Renal cortical epithelial cell (primary cell): ENCODE results near the gene MMP27. TPM values are rescaled to one million over a fixed set of nuclear protein-coding genes. Genes with fewer than 3 reads are reported as not detected.

Experiments
- DNase-seq: peaks from one replicate; pipeline ENCODE4 v3.0.0-alpha.2; 2011; ENCODE audit warnings: low read depth
- total RNA-seq: library from RNA; depleted of rRNA; stranded (reverse); fragments of >200 nt; gene quantifications from 2 replicates; pipeline ENCODE4 v1.2.3, GENCODE V29; 2014

Gene MMP27
- total RNA-seq, 1 donor from 2014 or later = not detected

GRCh38 chr11:102703826-102704493 is 1.6 kb downstream of the MMP27 start:
- no peak for DNase-seq

DNA sequence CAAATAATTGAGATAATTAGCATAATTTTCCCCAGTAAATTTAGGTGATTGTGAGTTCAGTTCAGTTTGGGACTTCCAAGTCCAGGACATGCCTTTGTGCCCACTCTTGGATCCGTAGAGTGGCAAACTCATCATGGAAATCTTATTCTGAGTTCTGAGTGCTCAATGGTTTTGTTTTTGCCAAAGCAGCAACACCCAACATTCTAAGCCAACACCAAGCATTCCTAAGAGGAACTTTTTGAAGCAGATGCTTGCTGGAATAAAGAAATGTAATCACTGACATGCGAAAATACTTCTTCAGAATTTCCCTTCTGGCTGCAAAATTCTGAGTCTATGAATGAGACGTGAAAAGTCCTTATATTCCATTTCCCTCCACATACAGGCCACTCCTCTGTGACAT is 10.4 kb downstream of the MMP27 start:
- no peak for DNase-seq

DNA sequence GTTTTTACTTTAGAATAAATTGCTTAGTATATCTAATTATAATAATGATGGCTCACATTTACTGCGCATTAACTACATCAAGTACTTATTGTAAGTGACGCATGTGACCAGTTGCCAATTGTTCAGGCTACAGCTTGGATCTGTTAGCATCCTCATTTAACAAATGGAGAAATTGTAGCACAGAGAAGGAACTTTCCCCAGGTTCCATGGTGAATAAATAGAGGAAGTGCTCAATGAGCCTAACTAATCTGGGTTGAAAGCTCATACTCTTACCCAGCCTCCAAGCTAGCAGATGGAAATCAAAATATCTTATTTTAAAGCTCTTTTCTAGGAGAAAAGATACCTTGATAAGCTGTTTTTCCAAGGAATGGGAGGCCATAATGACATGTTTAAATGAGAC is 19.8 kb downstream of the MMP27 start:
- no peak for DNase-seq

DNA sequence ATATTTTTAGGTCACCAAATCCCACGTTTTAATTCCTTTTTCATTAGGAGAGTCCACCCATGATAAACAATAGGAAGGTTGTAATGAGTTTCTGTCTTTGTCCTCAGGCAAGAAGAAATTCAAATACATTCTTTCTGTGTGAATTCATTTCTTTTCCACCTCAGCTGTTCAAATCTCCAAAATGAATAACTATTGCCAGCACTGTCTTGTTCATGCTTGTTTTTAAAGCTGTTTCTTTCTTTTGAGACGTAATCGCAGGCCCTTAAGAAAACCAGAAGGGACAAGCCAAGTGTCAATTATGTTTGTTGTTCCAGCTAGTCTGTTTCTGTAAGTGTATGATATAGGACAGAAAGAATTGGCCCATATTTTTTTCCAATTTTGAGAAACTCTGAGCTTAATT is 20.2 kb downstream of the MMP27 start:
- DNase-seq = no peak

GRCh38 chr11:102683277-102683676 is 22.3 kb downstream of the MMP27 start:
- DNase-seq = no peak

- DNase-seq = no peak
These were observed 24.6 kb downstream of the MMP27 start for GRCh38 chr11:102680945-102681344.

- DNase-seq = no peak
These were observed 27.5 kb downstream of the MMP27 start for GRCh38 chr11:102678022-102678421.

DNA sequence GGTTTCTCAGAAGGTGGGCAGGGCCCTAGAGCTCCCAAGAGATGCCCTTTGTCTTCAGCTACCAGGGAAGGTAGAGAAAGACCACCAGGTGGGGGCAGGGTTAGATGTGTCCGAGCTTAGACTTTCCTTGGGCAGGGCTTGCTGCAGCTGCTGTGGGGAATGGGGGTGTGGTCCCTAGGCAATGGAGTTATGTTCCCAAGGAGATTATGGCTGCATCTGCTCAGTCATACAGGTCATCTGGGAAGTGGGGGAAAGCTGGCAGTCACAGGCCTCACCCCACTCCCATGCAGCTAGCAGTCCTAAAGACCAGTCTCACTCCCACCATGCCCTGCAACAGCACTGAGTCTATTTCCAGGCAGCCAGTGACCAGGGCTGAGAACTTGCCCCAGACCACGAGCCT is 29.5 kb downstream of the MMP27 start:
- no peak for DNase-seq

DNA sequence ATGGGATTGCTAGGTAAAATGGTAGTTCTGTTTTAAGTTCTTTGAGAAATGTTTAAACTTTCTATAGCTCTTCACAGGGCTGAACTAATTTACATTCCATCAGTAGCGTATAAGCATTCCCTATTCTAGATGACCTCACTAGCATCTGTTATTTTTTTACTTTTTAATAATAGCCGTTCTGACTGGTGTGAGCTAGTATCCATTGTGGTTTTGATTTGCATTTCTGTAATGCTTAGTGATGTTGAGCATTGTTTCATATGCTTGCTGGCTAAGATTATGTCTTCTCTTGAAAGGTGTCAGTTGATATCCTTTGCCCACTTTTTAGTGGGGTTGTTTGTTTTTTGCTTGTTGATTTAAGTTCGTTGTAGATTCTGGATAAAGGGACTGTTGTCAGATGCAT is 35.9 kb downstream of the MMP27 start:
- no peak for DNase-seq

DNA sequence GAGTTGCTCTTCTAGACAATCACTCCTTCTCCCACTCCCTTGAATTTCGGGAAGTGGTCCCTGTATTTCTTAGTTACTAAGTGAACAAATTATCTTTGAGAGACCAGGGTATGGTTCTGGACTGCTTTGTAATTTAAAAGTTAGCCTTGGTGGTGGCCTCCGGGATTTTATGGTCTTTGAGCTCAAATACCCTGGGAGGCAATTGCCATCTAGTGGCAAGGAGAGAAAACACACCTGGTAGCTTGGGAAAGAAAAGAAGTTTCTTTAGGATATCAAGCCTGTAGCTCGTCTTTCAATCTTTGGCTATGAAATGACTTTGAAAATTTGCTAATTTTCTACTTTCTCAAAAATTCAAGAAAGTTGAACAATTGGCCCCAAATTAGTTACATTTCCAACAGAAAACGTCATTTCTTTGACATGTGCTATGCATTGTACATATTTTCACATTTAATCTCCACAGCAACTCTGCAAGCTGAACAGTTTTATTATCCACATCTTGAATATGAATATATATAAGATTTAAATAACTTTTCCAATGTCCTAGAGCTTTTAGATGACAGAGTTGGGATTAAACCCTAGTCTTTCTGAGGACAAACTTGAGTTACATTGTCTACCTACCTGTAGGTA is 39.1 kb downstream of the MMP27 start:
- peak; percentile 61 for DNase-seq

DNA sequence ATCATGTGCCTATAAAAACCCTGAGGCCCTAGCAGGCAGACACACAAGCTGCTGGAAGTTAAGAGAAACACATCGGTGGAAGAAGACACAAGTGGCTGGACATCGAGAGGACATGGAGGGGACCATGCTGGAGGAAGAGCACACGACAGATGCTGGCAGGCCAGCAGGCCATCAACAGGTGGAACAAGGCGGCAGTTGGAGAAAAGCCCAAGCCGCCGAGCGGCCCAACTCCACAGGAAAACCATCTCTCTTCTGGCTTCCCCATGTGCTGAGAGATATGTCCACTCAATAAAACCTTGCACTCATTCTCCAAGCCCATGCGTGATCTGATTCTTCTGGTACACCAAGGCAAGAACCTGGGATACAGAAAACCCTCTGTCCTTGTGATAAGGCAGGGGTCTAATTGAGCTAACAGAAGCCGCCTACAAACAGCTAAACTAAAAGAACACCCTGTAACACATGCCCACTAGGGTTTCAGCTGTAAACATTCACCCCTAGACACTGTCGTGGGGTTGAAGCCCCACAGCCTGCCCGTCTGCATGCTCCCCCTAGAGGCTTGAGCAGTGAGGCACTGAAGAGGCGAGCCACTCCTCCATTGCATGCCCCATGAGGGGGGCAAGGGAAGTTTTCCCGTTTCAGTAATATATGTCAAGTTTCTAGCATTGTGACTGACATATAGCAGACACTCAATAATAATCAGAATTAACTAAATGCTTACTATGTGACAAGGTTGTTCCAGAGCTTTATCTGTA is 41.4 kb downstream of the MMP27 start:
- no peak for DNase-seq

- DNase-seq = no peak
These were observed 43.0 kb downstream of the MMP27 start for GRCh38 chr11:102662607-102663006.

DNA sequence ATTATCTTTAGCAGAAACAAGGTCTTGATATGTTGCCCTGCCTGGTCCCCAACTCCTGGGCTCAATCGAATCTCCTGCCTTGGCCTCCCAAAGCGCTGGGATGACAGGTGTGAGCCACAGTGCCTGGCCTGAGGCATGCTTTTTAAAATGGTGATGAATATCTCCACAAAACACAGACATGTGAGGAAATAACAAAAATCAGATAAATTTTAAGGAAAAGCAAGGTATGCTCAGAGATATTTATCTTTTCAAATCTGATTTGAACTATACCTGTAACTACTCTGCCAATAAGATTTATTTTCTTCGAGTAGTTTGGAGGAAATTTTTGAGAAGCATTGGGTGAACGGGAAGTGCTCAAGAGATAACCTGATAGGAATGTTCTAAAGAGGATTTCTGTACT is 44.5 kb downstream of the MMP27 start:
- no peak for DNase-seq

- DNase-seq = no peak
These were observed 49.0 kb downstream of the MMP27 start for GRCh38 chr11:102656528-102656927.

- DNase-seq = no peak
These were observed 50.0 kb downstream of the MMP27 start for GRCh38 chr11:102655547-102655946.

DNA sequence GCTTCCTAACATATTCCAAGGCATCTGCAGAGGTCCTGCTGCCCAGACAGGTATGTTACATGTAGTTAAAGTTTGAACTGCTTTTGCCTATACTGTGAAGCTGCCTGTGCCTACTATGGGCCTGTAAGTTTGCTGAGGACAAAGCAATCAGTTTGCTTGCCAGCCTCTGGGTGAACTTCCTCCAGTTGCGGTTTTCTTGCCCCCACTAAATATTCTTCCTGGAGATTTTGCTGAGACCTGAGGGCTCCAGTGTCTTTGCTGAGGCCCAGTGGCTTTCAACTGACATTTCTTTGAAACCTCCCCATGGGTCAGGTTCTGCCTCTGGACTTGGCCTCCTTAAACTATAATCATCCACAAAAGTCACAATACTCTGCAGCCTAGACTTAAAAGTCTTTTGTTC is 50.8 kb downstream of the MMP27 start:
- DNase-seq = no peak

- no peak for DNase-seq
These were observed 51.8 kb downstream of the MMP27 start for GRCh38 chr11:102653744-102654291.

- DNase-seq = no peak
These were observed 58.1 kb downstream of the MMP27 start for GRCh38 chr11:102647430-102647829.

DNA sequence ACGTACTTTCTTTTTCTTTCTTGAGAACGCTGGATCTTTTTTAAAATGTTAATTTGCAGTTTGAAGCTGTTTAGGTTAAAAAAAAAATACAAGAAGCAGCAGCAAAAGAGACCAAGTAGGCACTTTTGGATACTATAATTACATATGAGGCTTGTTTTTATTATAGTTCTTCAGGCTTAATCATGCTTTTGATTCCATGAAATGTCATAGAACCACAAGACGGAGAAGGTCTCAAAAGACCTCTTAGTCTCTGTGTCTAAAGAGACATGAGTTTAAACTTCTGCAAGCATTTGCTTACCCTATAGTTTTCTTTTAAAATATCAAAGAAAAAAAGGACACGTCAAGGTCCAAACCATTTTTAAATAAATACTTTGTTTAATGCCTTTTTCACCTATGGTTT is 61.6 kb downstream of the MMP27 start:
- DNase-seq = no peak
